ENCODE results near the gene ASTN2.

- no peak for TF ChIP-seq CTCF (IDR thresholded peaks at IDR 0.05)
- TF ChIP-seq POLR2A (IDR thresholded peaks at IDR 0.05) = no peak
Observed at GRCh38 chr9:116685166-116685565, 729.7 kb downstream of the ASTN2 start.

Measured in thyroid gland (tissue), 4 donors.